GM12878 (cell line): Measurements from ENCODE around the gene PPP2R5C. TPM values are rescaled to one million over a fixed set of nuclear protein-coding genes. Genes with fewer than 3 reads are reported as not detected.

Experiments
- ATAC-seq: fragments of 200-7000 bp; cut with Tn5 transposase; 3 replicates; pipeline ENCODE4 v1.9.1; 2020; ENCODE audit warnings: mild to moderate bottlenecking, moderate library complexity
- BruUV-seq: library from RNA; stranded (reverse); fragments of 400-500 nt; replicated peaks from 2 replicates; lab custom pipeline; 2021; lab: Mats Ljungman, UMichigan
- CTCF ChIA-PET: fragments of 300-600 bp; sonication (Branson Sonifier 250); formaldehyde crosslinking; extraction: SDS; loops from one replicate; lab custom pipeline; 2021; ENCODE audit warnings: inconsistent platforms; lab: Yijun Ruan, JAX
- POLR2A ChIA-PET: fragments of 350-600 bp; formaldehyde crosslinking; extraction: SDS; loops from one replicate; lab custom pipeline; 2021; ENCODE audit warnings: inconsistent platforms; lab: Charles Lee
- RAD21 ChIA-PET: fragments of 300-600 bp; sonication (Branson Sonifier 250); formaldehyde crosslinking; loops from one replicate; lab custom pipeline; 2023; ENCODE audit warnings: antibody characterized with exemption; ENCODE audit not compliant: unreplicated experiment; lab: Charles Lee
- SMC1A ChIA-PET: fragments of 300-600 bp; sonication (Branson Sonifier 250); formaldehyde crosslinking; loops from one replicate; lab custom pipeline; 2023; ENCODE audit not compliant: unreplicated experiment, uncharacterized antibody; lab: Charles Lee
- DNase-seq: peaks from one replicate; pipeline ENCODE4 v3.0.0-alpha.2; 2011; ENCODE audit warnings: low read depth, low spot score
- FAIRE-seq: peaks from 3 replicates; lab custom pipeline; 2011; peaks lifted over from hg19 to GRCh38; lab: Jason Lieb, UNC
- H2AFZ ChIP-seq: 2 replicates; pipeline ENCODE4 v1.6.0; 2011; ENCODE audit warnings: low read depth, low read length, control low read depth; ENCODE audit not compliant: control insufficient read depth
- H3K27ac ChIP-seq: 2 replicates; pipeline ENCODE4 v1.5.1; 2011; ENCODE audit warnings: control low read depth; ENCODE audit not compliant: control insufficient read depth, insufficient read depth
- H3K27me3 ChIP-seq, 2 experiments: replicated peaks in 1 of 2; 2 replicates each; pipeline versions ENCODE4 v1.6.0 to v1.6.1; 2011; ENCODE audit warnings: low read length in 1 of 2; ENCODE audit not compliant: control insufficient read depth in 2 of 2, insufficient read depth in 2 of 2
- H3K36me3 ChIP-seq, 2 experiments: 2 replicates each; pipeline ENCODE4 v1.5.1; 2011; ENCODE audit warnings: low read length in 1 of 2; ENCODE audit not compliant: control insufficient read depth in 2 of 2, insufficient read depth in 2 of 2
- H3K4me1 ChIP-seq: 2 replicates; pipeline ENCODE4 v1.6.1; 2011; ENCODE audit warnings: mild to moderate bottlenecking, low read length, moderate library complexity, mixed read lengths; ENCODE audit not compliant: control insufficient read depth, insufficient read depth
- H3K4me2 ChIP-seq: 2 replicates; pipeline ENCODE4 v1.6.0; 2011; ENCODE audit warnings: control low read depth; ENCODE audit not compliant: control insufficient read depth, insufficient read depth
- H3K4me3 ChIP-seq: fragments of 200-600 bp; sonication (generic); 2 replicates; pipeline ENCODE4 v1.5.1; 2016
- H3K79me2 ChIP-seq: 2 replicates; pipeline ENCODE4 v1.6.0; 2011; ENCODE audit warnings: low read length; ENCODE audit not compliant: control insufficient read depth, insufficient read depth
- H3K9ac ChIP-seq: 2 replicates; pipeline ENCODE4 v1.8.0; 2011; ENCODE audit warnings: low read length, control low read depth, mixed read lengths; ENCODE audit not compliant: control insufficient read depth, insufficient read depth
- H3K9me3 ChIP-seq: replicated peaks from 3 replicates; pipeline ENCODE4 v1.5.1; 2011; ENCODE audit warnings: mild to moderate bottlenecking, low read length; ENCODE audit not compliant: control insufficient read depth, insufficient read depth
- H4K20me1 ChIP-seq: 2 replicates; pipeline ENCODE4 v1.6.0; 2011; ENCODE audit not compliant: control insufficient read depth, insufficient read depth
- BACH1 ChIP-seq: fragments of 450-650 bp; IDR thresholded peaks from 2 replicates; pipeline ENCODE4 v1.6.1; 2017; ENCODE audit warnings: mild to moderate bottlenecking, borderline replicate concordance
- BRCA1 ChIP-seq: IDR thresholded peaks from 2 replicates; pipeline ENCODE4 v1.6.1; 2011; ENCODE audit warnings: low read depth, low read length, improper control_type of control experiment
- EED ChIP-seq: sonication (generic); IDR thresholded peaks from 2 replicates; pipeline ENCODE4 v1.6.1; 2016; ENCODE audit warnings: antibody characterized with exemption, low read depth
- EP300 ChIP-seq, 2 experiments: fragments of 150-350 bp in 1 of 2; IDR thresholded peaks; 2 replicates each; pipeline ENCODE4 v1.6.1; 2011 to 2012; ENCODE audit warnings: low read depth in 2 of 2, low read length in 2 of 2, borderline replicate concordance in 1 of 2, improper control_type of control experiment in 1 of 2, inconsistent platforms in 1 of 2; ENCODE audit not compliant: control insufficient read depth in 1 of 2
- ETV6 ChIP-seq, 2 experiments: fragments of 450-650 bp in 1 of 2; IDR thresholded peaks in 1 of 2; conservative IDR thresholded peaks in 1 of 2; 2 replicates each; pipeline ENCODE4 v1.6.1; 2014; ENCODE audit warnings: antibody characterized with exemption in 1 of 2, borderline replicate concordance in 1 of 2, low read depth in 1 of 2, mild to moderate bottlenecking in 1 of 2, moderate library complexity in 1 of 2
- HSF1 ChIP-seq: fragments of 150-350 bp; IDR thresholded peaks from 2 replicates; pipeline ENCODE4 v1.6.1; 2014; ENCODE audit warnings: mild to moderate bottlenecking, low read depth, low read length
- NFYA ChIP-seq: IDR thresholded peaks from 2 replicates; pipeline ENCODE4 v1.6.1; 2011; ENCODE audit warnings: low read depth, mild to moderate bottlenecking, low read length, improper control_type of control experiment, borderline replicate concordance
- NR2C1 ChIP-seq: fragments of 450-650 bp; IDR thresholded peaks from 2 replicates; pipeline ENCODE4 v1.6.1; 2017; ENCODE audit warnings: antibody characterized with exemption, mild to moderate bottlenecking, moderate library complexity
- NR2C2 ChIP-seq: IDR thresholded peaks from 2 replicates; pipeline ENCODE4 v1.6.1; 2011; ENCODE audit warnings: borderline replicate concordance, low read depth; ENCODE audit not compliant: control insufficient read depth, insufficient read length
- RAD51 ChIP-seq: fragments of 450-650 bp; IDR thresholded peaks from 2 replicates; pipeline ENCODE4 v1.6.1; 2016; ENCODE audit warnings: moderate library complexity, mild to moderate bottlenecking, inconsistent platforms
- SPI1 ChIP-seq: IDR thresholded peaks from 2 replicates; pipeline ENCODE4 v1.6.1; 2011; ENCODE audit warnings: low read depth, mild to moderate bottlenecking, low read length, moderate library complexity, borderline replicate concordance; ENCODE audit not compliant: insufficient read depth
- ZBTB4 ChIP-seq: fragments of 450-650 bp; formaldehyde crosslinking; IDR thresholded peaks from 2 replicates; pipeline ENCODE4 v1.4.0; 2022; ENCODE audit warnings: mild to moderate bottlenecking, moderate library complexity
- WGBS: methylation state at CpG from one replicate; pipeline ENCODE4 v1.1.6; 2016; ENCODE audit warnings: low lambda C conversion rate; ENCODE audit not compliant: insufficient replicate concordance, insufficient coverage; ENCODE audit errors: missing lambda C conversion rate; 5-methylcytosine and 5-hydroxymethylcytosine counted together
- in situ Hi-C: fragments of 300-500 bp; cut with MboI; formaldehyde crosslinking; loops from 9 replicates; pipeline ENCODE4 v1.14.3; 2018; ENCODE audit warnings: mixed read lengths
- intact Hi-C: fragments of 100-400 bp; cut with micrococcal nuclease; formaldehyde crosslinking; loops from one replicate; pipeline ENCODE4 v1.14.2; 2022; ENCODE audit not compliant: unreplicated experiment
- polyA plus RNA-seq, 11 experiments: library from polyadenylated mRNA; depleted of rRNA in 4 of 11; unstranded in 6 of 11; stranded (reverse) in 5 of 11; fragments of >200 nt; fragmentation: Nextera tagmentation in 4 of 11; fragmentation: Illumina TruSeq in 1 of 11; extraction: Ambion mirVana in 4 of 11; extraction: Trizol in 1 of 11; gene quantifications; 1 replicate in 1 of 11; 2 replicates in 10 of 11; pipeline versions ENCODE4 v1.2.1 to v1.2.3, GENCODE V29; 2011 to 2016; ENCODE audit warnings: inconsistent platforms in 2 of 11, missing spikeins in 2 of 11, low read depth in 1 of 11
- total RNA-seq, 4 experiments: library from RNA; depleted of rRNA in 3 of 4; stranded (reverse); fragments of >200 nt in 3 of 4; fragmentation: Illumina TruSeq in 1 of 4; extraction: Trizol in 1 of 4; gene quantifications; 2 replicates each; pipeline versions ENCODE4 v1.2.1 to v1.2.3, GENCODE V29; 2013 to 2021
- TF ChIP-seq, protein P1 (sequence below): fragments of 450-650 bp; IDR thresholded peaks from 2 replicates; pipeline ENCODE4 v1.6.1; 2018; ENCODE audit warnings: borderline replicate concordance, mild to moderate bottlenecking; ENCODE audit not compliant: partially characterized antibody
- TF ChIP-seq, protein P2 (sequence below): fragments of 450-650 bp; IDR thresholded peaks from 2 replicates; pipeline ENCODE4 v1.6.1; 2014; ENCODE audit warnings: mild to moderate bottlenecking

PPP2R5C gene
- total and polyA plus RNA-seq, 10 of the 15 experiments (the other 5 are each of a cell fraction or from before 2014, with no cell fraction given), result 106 to 199 (median 144) TPM

DNA sequence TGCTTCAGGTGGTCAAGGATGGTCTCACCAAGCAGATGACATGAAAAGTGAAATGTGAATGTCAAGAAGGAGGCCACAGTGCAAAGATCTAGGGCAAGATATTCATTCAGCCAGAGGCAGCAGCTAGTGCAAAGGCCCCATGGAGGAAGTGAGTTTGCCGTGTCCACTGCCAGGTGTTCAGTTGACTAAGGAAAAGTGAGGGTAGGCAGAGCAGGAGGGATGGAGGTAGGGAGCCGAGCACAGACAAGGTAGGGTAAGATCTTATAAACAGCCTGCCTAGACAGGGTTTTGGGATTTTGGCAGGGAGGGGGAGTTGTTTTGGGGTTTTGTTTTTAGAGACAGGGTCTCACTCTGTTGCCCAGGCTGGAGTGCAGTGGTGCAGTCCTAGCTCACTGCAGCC is 11.9 kb downstream of the PPP2R5C start:
- ChIA-PET POLR2A (no interaction called here), RAD21 (interaction anchor here (4.8 kb wide), 1 partner anchor 72 kb away, joined by 52 read pairs; no protein-coding TSS in a partner anchor), CTCF (interaction anchor here (1.1 to 2.4 kb wide), 4 partner anchors 11 to 273 kb away, joined by 3 to 8 read pairs (median 5); no protein-coding TSS in a partner anchor), SMC1A (interaction anchor here (0.8 to 1.2 kb wide), 2 partner anchors 46 to 120 kb away, joined by 3 read pairs; no protein-coding TSS in a partner anchor)
- BruUV-seq, result no TSS peak
- Histone ChIP-seq H2AFZ (no peak overlapping the region), H3K4me1 (peaks cover 19% of the 10 kb centered on the region), H3K4me2 (no peak overlapping the region), H3K79me2 (no peaks in the 10 kb centered on the region), H3K27ac (no peak overlapping the region), H3K4me3 (no peak overlapping the region), H3K9me3 (no peaks in the 10 kb centered on the region), H3K36me3 (no peaks in the 10 kb centered on the region), H3K27me3 (no peaks in the 10 kb centered on the region), H3K9ac (no peak overlapping the region), H4K20me1 (no peaks in the 10 kb centered on the region)
- intact Hi-C loops (loop anchor here (5.0 kb wide), 1 partner anchor 189 kb away; the partner anchor contains the start of gene DYNC1H1), in situ Hi-C loops (loop anchor here (25.0 kb wide), 1 partner anchor 539 kb away; the partner anchor contains the start of genes MOK and ZNF839)
- 48% methylated on average over 2 of the region's 2 CpGs for WGBS
- no peak for FAIRE-seq
- no peak for ATAC-seq
- no peak for DNase-seq
- no peak for TF ChIP-seq RAD51
- TF ChIP-seq ETV6 (conservative IDR thresholded peaks at IDR 0.05 in 1 of 2, IDR thresholded peaks at IDR 0.05 in 1 of 2; ENCODE audit: borderline replicate concordance in 1 of 2, low read depth in 1 of 2), result no peak
- TF ChIP-seq EED, result no peak
- no peak for TF ChIP-seq BRCA1
- TF ChIP-seq, protein P1, sequence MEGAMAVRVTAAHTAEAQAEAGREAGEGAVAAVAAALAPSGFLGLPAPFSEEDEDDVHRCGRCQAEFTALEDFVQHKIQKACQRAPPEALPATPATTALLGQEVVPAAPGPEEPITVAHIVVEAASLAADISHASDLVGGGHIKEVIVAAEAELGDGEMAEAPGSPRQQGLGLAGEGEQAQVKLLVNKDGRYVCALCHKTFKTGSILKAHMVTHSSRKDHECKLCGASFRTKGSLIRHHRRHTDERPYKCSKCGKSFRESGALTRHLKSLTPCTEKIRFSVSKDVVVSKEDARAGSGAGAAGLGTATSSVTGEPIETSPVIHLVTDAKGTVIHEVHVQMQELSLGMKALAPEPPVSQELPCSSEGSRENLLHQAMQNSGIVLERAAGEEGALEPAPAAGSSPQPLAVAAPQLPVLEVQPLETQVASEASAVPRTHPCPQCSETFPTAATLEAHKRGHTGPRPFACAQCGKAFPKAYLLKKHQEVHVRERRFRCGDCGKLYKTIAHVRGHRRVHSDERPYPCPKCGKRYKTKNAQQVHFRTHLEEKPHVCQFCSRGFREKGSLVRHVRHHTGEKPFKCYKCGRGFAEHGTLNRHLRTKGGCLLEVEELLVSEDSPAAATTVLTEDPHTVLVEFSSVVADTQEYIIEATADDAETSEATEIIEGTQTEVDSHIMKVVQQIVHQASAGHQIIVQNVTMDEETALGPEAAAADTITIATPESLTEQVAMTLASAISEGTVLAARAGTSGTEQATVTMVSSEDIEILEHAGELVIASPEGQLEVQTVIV, result no peak
- no peak for TF ChIP-seq SPI1
- no peak for TF ChIP-seq NFYA
- TF ChIP-seq, protein P2, sequence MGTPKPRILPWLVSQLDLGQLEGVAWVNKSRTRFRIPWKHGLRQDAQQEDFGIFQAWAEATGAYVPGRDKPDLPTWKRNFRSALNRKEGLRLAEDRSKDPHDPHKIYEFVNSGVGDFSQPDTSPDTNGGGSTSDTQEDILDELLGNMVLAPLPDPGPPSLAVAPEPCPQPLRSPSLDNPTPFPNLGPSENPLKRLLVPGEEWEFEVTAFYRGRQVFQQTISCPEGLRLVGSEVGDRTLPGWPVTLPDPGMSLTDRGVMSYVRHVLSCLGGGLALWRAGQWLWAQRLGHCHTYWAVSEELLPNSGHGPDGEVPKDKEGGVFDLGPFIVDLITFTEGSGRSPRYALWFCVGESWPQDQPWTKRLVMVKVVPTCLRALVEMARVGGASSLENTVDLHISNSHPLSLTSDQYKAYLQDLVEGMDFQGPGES, result no peak
- no peak for TF ChIP-seq ZBTB4 (CRISPR knock-in tag)
- no peak for TF ChIP-seq NR2C1
- TF ChIP-seq BACH1, result no peak
- TF ChIP-seq EP300 (IDR thresholded peaks at IDR 0.05; ENCODE audit: borderline replicate concordance in 1 of 2, control insufficient read depth in 1 of 2, low read depth in 2 of 2, low read length in 2 of 2), result no peak
- no peak for TF ChIP-seq NR2C2
- TF ChIP-seq HSF1, result no peak
